ENCODE measurements around the gene CCDC32.
A peak's percentile ranks its signal among the peaks of the same experiment; 100 is the strongest.
"Not testable (repeated sequence)": the region's sequence is repeated elsewhere in the genome, so short reads cannot be mapped to it uniquely, and the experiment has no call there.

Gene CCDC32

GRCh38 chr15:40593588-40594428 lies 29.0 kb upstream of the CCDC32 start, which contains the start of gene KNL1:
Gene KNL1, plus strand, starts transcription at chr15:40594249. Its CDS starts 8,683 bp downstream, at chr15:40602932.
- peaks cover 3% of the 10 kb centered on the region for H3K4me1 ChIP-seq (ENCODE audit: control insufficient read depth, insufficient read depth, low read length, unreplicated experiment)
- H3K27ac ChIP-seq (ENCODE audit: low read depth, low read length), result peak within 1 kb of the TSS; percentile 92
- H3K36me3 ChIP-seq (ENCODE audit: insufficient read depth, low read length), result no peaks in the 10 kb centered on the region
- H3K27me3 ChIP-seq (ENCODE audit: insufficient read depth, low read length), result no peaks in the 10 kb centered on the region
- H3K4me3 ChIP-seq (ENCODE audit: low read depth, low read length), result peak within 1 kb of the TSS; percentile 96
- H3K79me2 ChIP-seq (ENCODE audit: control insufficient read depth, insufficient read depth, low read length, unreplicated experiment), result peaks cover 42% of the 10 kb centered on the region
- peak within 1 kb of the TSS; percentile 72 for H2AFZ ChIP-seq (ENCODE audit: low read length, unreplicated experiment)

- Histone ChIP-seq H3K4me1 (ENCODE audit: control insufficient read depth, insufficient read depth, low read length, unreplicated experiment) (peaks cover 3% of the 10 kb centered on the region), H3K36me3 (ENCODE audit: insufficient read depth, low read length) (no peaks in the 10 kb centered on the region), H3K4me3 (ENCODE audit: low read depth, low read length) (no peak overlapping the region), H2AFZ (ENCODE audit: low read length, unreplicated experiment) (peak overlapping the region; percentile 22), H3K79me2 (ENCODE audit: control insufficient read depth, insufficient read depth, low read length, unreplicated experiment) (peaks cover 35% of the 10 kb centered on the region), H3K27ac (ENCODE audit: low read depth, low read length) (no peak overlapping the region), H3K27me3 (ENCODE audit: insufficient read depth, low read length) (no peaks in the 10 kb centered on the region)
Observed at GRCh38 chr15:40593165-40593564, 28.3 kb upstream of the CCDC32 start.

GRCh38 chr15:40591389-40591788 lies 26.5 kb upstream of the CCDC32 start:
- no peak overlapping the region for H3K4me3 ChIP-seq (ENCODE audit: low read depth, low read length)
- no peaks in the 10 kb centered on the region for H3K27me3 ChIP-seq (ENCODE audit: insufficient read depth, low read length)
- peaks cover 18% of the 10 kb centered on the region for H3K79me2 ChIP-seq (ENCODE audit: control insufficient read depth, insufficient read depth, low read length, unreplicated experiment)
- peaks cover 3% of the 10 kb centered on the region for H3K4me1 ChIP-seq (ENCODE audit: control insufficient read depth, insufficient read depth, low read length, unreplicated experiment)
- H2AFZ ChIP-seq (ENCODE audit: low read length, unreplicated experiment), result no peak overlapping the region
- no peak overlapping the region for H3K27ac ChIP-seq (ENCODE audit: low read depth, low read length)
- no peaks in the 10 kb centered on the region for H3K36me3 ChIP-seq (ENCODE audit: insufficient read depth, low read length)

- Histone ChIP-seq H3K79me2 (ENCODE audit: control insufficient read depth, insufficient read depth, low read length, unreplicated experiment) (peaks cover 11% of the 10 kb centered on the region), H3K27ac (ENCODE audit: low read depth, low read length) (no peak overlapping the region)
Observed at GRCh38 chr15:40590667-40591050, 25.8 kb upstream of the CCDC32 start.

GRCh38 chr15:40584191-40584590 lies 19.3 kb upstream of the CCDC32 start:
- no peak overlapping the region for H3K4me3 ChIP-seq (ENCODE audit: low read depth, low read length)
- no peaks in the 10 kb centered on the region for H3K4me1 ChIP-seq (ENCODE audit: control insufficient read depth, insufficient read depth, low read length, unreplicated experiment)
- no peak overlapping the region for H2AFZ ChIP-seq (ENCODE audit: low read length, unreplicated experiment)
- no peaks in the 10 kb centered on the region for H3K79me2 ChIP-seq (ENCODE audit: control insufficient read depth, insufficient read depth, low read length, unreplicated experiment)
- no peak overlapping the region for H3K27ac ChIP-seq (ENCODE audit: low read depth, low read length)
- no peaks in the 10 kb centered on the region for H3K27me3 ChIP-seq (ENCODE audit: insufficient read depth, low read length)
- H3K36me3 ChIP-seq (ENCODE audit: insufficient read depth, low read length), result no peaks in the 10 kb centered on the region

More at GRCh38 chr15:40590667-40591050, 25.8 kb upstream of the CCDC32 start:
- no peaks in the 10 kb centered on the region for H3K4me1 ChIP-seq (ENCODE audit: control insufficient read depth, insufficient read depth, low read length, unreplicated experiment)
- no peaks in the 10 kb centered on the region for H3K36me3 ChIP-seq (ENCODE audit: insufficient read depth, low read length)
- peak overlapping the region; percentile 70 for H3K4me3 ChIP-seq (ENCODE audit: low read depth, low read length)
- peak overlapping the region; percentile 10 for H2AFZ ChIP-seq (ENCODE audit: low read length, unreplicated experiment)
- no peaks in the 10 kb centered on the region for H3K27me3 ChIP-seq (ENCODE audit: insufficient read depth, low read length)

- Histone ChIP-seq H2AFZ (ENCODE audit: low read length, unreplicated experiment) (peak overlapping the region; percentile 99), H3K27me3 (ENCODE audit: insufficient read depth, low read length) (no peaks in the 10 kb centered on the region), H3K36me3 (ENCODE audit: insufficient read depth, low read length) (no peaks in the 10 kb centered on the region), H3K79me2 (ENCODE audit: control insufficient read depth, insufficient read depth, low read length, unreplicated experiment) (no peaks in the 10 kb centered on the region), H3K27ac (ENCODE audit: low read depth, low read length) (peak overlapping the region; percentile 33; the same call in 1 of the 2 replicates), H3K4me3 (ENCODE audit: low read depth, low read length) (peak overlapping the region; percentile 76), H3K4me1 (ENCODE audit: control insufficient read depth, insufficient read depth, low read length, unreplicated experiment) (no peaks in the 10 kb centered on the region)
Observed at GRCh38 chr15:40582726-40583246, 17.9 kb upstream of the CCDC32 start.

GRCh38 chr15:40581796-40582195 lies 17.0 kb upstream of the CCDC32 start:
- not testable (repeated sequence) for H3K27me3 ChIP-seq (ENCODE audit: insufficient read depth, low read length); H3K36me3 ChIP-seq (ENCODE audit: insufficient read depth, low read length); H2AFZ ChIP-seq (ENCODE audit: low read length, unreplicated experiment); H3K27ac ChIP-seq (ENCODE audit: low read depth, low read length); H3K4me3 ChIP-seq (ENCODE audit: low read depth, low read length); H3K79me2 ChIP-seq (ENCODE audit: control insufficient read depth, insufficient read depth, low read length, unreplicated experiment); H3K4me1 ChIP-seq (ENCODE audit: control insufficient read depth, insufficient read depth, low read length, unreplicated experiment)

- Histone ChIP-seq H3K4me3 (ENCODE audit: low read depth, low read length) (no peak overlapping the region), H3K27me3 (ENCODE audit: insufficient read depth, low read length) (no peaks in the 10 kb centered on the region), H3K4me1 (ENCODE audit: control insufficient read depth, insufficient read depth, low read length, unreplicated experiment) (no peaks in the 10 kb centered on the region), H3K36me3 (ENCODE audit: insufficient read depth, low read length) (0 out of 2 replicates have a peak, but pooled peaks cover 2% of the 10 kb centered on the region), H2AFZ (ENCODE audit: low read length, unreplicated experiment) (no peak overlapping the region), H3K79me2 (ENCODE audit: control insufficient read depth, insufficient read depth, low read length, unreplicated experiment) (no peaks in the 10 kb centered on the region), H3K27ac (ENCODE audit: low read depth, low read length) (no peak overlapping the region)
Observed at GRCh38 chr15:40578892-40579291, 14.1 kb upstream of the CCDC32 start.

GRCh38 chr15:40576914-40577313 lies 12.1 kb upstream of the CCDC32 start:
- not testable (repeated sequence) for H3K4me1 ChIP-seq (ENCODE audit: control insufficient read depth, insufficient read depth, low read length, unreplicated experiment); H2AFZ ChIP-seq (ENCODE audit: low read length, unreplicated experiment); H3K27me3 ChIP-seq (ENCODE audit: insufficient read depth, low read length); H3K36me3 ChIP-seq (ENCODE audit: insufficient read depth, low read length); H3K27ac ChIP-seq (ENCODE audit: low read depth, low read length); H3K79me2 ChIP-seq (ENCODE audit: control insufficient read depth, insufficient read depth, low read length, unreplicated experiment); H3K4me3 ChIP-seq (ENCODE audit: low read depth, low read length)

GRCh38 chr15:40575113-40575512 lies 10.3 kb upstream of the CCDC32 start:
- H3K36me3 ChIP-seq (ENCODE audit: insufficient read depth, low read length), result 0 out of 2 replicates have a peak, but pooled peaks cover 2% of the 10 kb centered on the region

More at GRCh38 chr15:40575113-40575512, 10.3 kb upstream of the CCDC32 start:
- peaks cover 12% of the 10 kb centered on the region for H3K79me2 ChIP-seq (ENCODE audit: control insufficient read depth, insufficient read depth, low read length, unreplicated experiment)
- peaks cover 7% of the 10 kb centered on the region for H3K4me1 ChIP-seq (ENCODE audit: control insufficient read depth, insufficient read depth, low read length, unreplicated experiment)
- no peaks in the 10 kb centered on the region for H3K27me3 ChIP-seq (ENCODE audit: insufficient read depth, low read length)
- H2AFZ ChIP-seq (ENCODE audit: low read length, unreplicated experiment), result no peak overlapping the region
- H3K4me3 ChIP-seq (ENCODE audit: low read depth, low read length), result no peak overlapping the region
- no peak overlapping the region for H3K27ac ChIP-seq (ENCODE audit: low read depth, low read length)

Measured in ACC112 (cell line).